ENCODE results near the gene SLC30A4. TPM values are rescaled to one million over a fixed set of nuclear protein-coding genes. Genes with fewer than 3 reads are reported as not detected.

SLC30A4 gene
- total RNA-seq, 2 donors from 2014 or later = 4.1 to 4.9 TPM

DNA sequence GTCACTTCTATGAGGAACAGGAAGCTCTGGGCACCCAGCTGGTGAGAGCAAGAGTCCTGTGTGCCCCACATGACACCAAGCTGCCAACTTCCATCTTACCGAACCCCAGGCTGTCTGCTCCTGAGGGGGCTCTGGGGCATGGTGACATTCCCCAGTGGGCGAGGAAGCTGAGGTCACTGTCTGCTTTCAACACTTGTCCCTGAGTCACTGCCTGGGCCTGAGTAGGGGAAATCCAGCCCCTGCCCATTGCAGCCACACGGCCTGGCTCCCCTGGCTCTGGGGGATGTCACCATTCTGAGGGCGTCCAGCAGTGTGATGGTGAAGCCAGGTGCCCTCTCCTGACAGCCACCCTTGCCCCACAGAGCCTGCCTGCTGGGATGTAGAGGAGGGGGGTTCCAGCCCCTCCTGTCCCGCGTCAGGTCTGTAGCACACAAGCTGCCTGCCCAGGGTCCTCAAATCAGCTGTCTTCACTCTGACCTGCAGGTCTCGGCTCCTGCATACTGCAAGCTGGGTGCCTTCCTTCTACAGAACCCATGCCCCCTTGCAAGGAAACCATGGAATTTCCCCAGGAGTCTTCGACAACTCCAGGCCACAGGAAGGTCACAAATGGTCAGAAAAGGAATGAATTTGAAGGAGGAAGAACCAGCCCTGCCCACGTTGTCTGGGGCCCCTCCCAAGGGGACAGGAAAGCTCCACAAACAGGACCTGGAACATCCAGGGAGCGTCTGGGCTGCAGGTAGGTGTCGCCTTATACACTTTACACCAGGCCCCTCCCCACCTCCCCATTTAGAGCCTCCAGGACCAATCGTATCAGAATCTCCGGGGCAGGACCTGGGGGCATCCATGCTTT is 74.3 kb downstream of the SLC30A4 start:
- no peak for DNase-seq (ENCODE audit: low spot score)

DNA sequence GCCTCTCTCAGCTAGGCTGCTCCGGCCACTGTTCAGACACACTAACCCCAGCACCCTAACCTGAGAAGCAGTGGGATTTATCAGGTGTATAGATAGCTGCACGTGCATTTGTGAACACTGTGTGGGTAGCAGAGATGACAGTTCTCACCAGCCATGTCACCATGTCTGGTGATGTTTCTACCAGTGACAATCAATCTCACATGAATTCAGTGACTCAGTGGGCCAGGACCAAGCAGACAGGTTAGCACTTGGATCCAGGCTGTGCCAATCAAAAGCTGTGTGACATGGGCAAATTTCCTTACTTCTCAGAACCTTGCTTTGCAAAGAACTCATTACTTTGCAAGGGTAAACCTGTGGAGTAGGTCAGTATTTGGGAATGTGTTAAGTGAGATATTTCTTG is 78.9 kb downstream of the SLC30A4 start:
- Histone ChIP-seq H3K36me3 (no peaks in the 10 kb centered on the region), H3K4me3 (no peak overlapping the region), H3K27me3 (no peaks in the 10 kb centered on the region), H3K4me1 (peaks cover 0 to 7% of the 10 kb centered on the region in 2 donors), H3K27ac (no peak overlapping the region), H3K9me3 (no peaks in the 10 kb centered on the region)
- DNase-seq (ENCODE audit: low spot score) = peak; percentile 28
- TF ChIP-seq, protein P1, sequence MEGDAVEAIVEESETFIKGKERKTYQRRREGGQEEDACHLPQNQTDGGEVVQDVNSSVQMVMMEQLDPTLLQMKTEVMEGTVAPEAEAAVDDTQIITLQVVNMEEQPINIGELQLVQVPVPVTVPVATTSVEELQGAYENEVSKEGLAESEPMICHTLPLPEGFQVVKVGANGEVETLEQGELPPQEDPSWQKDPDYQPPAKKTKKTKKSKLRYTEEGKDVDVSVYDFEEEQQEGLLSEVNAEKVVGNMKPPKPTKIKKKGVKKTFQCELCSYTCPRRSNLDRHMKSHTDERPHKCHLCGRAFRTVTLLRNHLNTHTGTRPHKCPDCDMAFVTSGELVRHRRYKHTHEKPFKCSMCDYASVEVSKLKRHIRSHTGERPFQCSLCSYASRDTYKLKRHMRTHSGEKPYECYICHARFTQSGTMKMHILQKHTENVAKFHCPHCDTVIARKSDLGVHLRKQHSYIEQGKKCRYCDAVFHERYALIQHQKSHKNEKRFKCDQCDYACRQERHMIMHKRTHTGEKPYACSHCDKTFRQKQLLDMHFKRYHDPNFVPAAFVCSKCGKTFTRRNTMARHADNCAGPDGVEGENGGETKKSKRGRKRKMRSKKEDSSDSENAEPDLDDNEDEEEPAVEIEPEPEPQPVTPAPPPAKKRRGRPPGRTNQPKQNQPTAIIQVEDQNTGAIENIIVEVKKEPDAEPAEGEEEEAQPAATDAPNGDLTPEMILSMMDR (IDR thresholded peaks at IDR 0.05) = no peak

More for the DNA sequence above, 74.3 kb downstream of the SLC30A4 start:
- Histone ChIP-seq H3K4me1 (peaks cover 0 to 7% of the 10 kb centered on the region in 2 donors), H3K36me3 (no peaks in the 10 kb centered on the region), H3K27ac (no peak overlapping the region), H3K4me3 (no peak overlapping the region), H3K27me3 (no peaks in the 10 kb centered on the region), H3K9me3 (no peaks in the 10 kb centered on the region)
- TF ChIP-seq, protein P1 (IDR thresholded peaks at IDR 0.05) = no peak

DNA sequence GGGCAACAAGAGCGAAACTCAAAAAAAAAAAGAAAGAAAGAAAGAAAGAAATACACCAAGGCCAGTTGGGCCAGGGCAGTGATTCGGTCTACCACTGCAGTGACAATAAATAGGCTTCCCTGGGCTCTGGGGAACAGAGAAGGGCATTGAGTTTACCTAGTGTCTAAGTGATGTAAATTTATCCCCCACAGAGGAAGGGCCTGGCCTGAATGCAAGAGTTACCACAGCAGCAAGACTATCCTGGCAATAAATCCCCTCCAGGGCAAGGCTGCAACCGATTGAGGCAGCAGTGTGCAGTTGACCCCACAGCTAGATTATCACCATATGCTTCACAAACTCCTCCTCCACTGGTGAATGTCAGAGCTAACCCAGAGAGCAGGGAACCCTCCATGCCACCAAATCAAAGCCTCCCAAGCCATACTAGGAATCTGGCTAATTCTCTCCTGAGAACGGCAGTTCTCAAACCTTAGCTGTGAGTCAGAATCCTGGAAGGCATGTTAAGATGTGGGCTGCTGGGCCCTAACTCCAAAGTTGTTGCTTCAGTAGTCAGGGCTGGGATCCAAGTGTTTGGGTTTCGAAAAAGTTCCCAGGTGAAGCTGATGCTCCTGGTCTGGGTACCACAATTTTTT is 79.9 kb downstream of the SLC30A4 start:
- TF ChIP-seq, protein P1 (IDR thresholded peaks at IDR 0.05) = no peak
- H3K27me3 ChIP-seq = no peaks in the 10 kb centered on the region
- H3K27ac ChIP-seq = no peak overlapping the region
- H3K4me3 ChIP-seq = no peak overlapping the region
- no peaks in the 10 kb centered on the region for H3K9me3 ChIP-seq
- no peaks in the 10 kb centered on the region for H3K36me3 ChIP-seq
- DNase-seq (ENCODE audit: low spot score) = peak; percentile 57
- peaks cover 0 to 7% of the 10 kb centered on the region in 2 donors for H3K4me1 ChIP-seq

DNA sequence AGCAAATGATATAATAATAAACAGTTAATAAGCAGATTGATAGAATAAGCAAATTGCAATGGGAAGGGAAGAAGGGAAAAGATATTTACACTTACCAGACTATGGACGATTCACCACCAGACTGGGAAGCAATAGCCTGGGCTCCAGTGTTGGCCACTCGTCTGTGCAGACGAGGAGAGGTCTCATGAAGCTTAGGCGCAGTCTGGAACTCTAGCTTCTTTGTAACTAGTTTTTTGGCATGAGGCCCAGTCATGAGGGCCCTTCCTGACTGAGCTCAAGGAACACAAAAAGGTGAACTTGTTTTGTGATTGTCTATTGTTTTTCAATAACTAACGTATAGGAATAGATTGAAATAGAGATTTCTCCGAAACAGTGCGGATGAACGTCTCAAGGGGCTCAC is 80.9 kb downstream of the SLC30A4 start:
- no peak overlapping the region for H3K27ac ChIP-seq
- H3K36me3 ChIP-seq = no peaks in the 10 kb centered on the region
- TF ChIP-seq, protein P1 (IDR thresholded peaks at IDR 0.05) = no peak
- no peak overlapping the region for H3K4me3 ChIP-seq
- DNase-seq (ENCODE audit: low spot score) = no peak
- H3K27me3 ChIP-seq = no peaks in the 10 kb centered on the region
- no peaks in the 10 kb centered on the region for H3K9me3 ChIP-seq
- peaks cover 0 to 7% of the 10 kb centered on the region in 2 donors for H3K4me1 ChIP-seq

DNA sequence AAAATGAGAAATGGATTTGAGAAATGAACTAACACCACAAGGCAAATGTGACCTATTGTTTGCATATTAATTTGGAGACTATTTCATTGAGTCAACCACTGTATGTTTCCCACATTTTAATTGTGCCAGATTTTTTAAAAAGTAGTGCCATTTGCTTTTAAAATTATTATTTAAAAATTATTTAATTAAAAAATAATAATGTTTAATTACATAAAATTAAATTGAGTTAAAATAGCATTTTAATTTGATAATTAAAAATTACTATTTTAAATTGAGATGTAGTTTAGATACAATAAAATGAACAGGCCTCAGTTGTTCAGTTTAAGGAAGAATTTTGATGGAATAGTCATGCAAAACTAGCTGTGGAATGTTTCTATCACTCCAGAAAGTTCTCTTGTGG is 81.5 kb downstream of the SLC30A4 start:
- H3K4me1 ChIP-seq = peaks cover 0 to 7% of the 10 kb centered on the region in 2 donors
- no peak overlapping the region for H3K27ac ChIP-seq
- no peak overlapping the region for H3K4me3 ChIP-seq
- no peak for DNase-seq (ENCODE audit: low spot score)
- no peaks in the 10 kb centered on the region for H3K27me3 ChIP-seq
- no peaks in the 10 kb centered on the region for H3K36me3 ChIP-seq
- no peaks in the 10 kb centered on the region for H3K9me3 ChIP-seq
- TF ChIP-seq, protein P1 (IDR thresholded peaks at IDR 0.05) = no peak

All from right atrium auricular region (tissue), 2 donors.